Aorta (tissue), 5 donors: Measurements from ENCODE around the gene YPEL1. TPM values are rescaled to one million over a fixed set of nuclear protein-coding genes. Genes with fewer than 3 reads are reported as not detected.
A peak's percentile ranks its signal among the peaks of the same experiment; 100 is the strongest.
"Not testable (repeated sequence)": the region's sequence is repeated elsewhere in the genome, so short reads cannot be mapped to it uniquely, and the experiment has no call there.

Experiments
- ATAC-seq: fragments of 200-7000 bp; cut with Tn5 transposase; one replicate; pipeline ENCODE4 v1.9.1; 2022; ENCODE audit warnings: moderate library complexity; ENCODE audit not compliant: low FRiP score
- DNase-seq, 2 donors: peaks; one replicate each; pipeline ENCODE4 v3.0.0-alpha.2; 2020
- H3K27ac ChIP-seq, 2 donors: one replicate each; pipeline ENCODE4 v1.5.1; 2013; ENCODE audit warnings: low read length in 2 of 2, mild to moderate bottlenecking in 2 of 2, moderate library complexity in 2 of 2, control low read depth in 1 of 2, inconsistent platforms in 1 of 2, low read depth in 1 of 2
- H3K27me3 ChIP-seq, 2 donors: one replicate each; pipeline ENCODE4 v1.6.1; 2013; ENCODE audit warnings: control low read depth in 1 of 2, low read length in 1 of 2, mild to moderate bottlenecking in 1 of 2, moderate library complexity in 1 of 2; ENCODE audit not compliant: insufficient read depth in 2 of 2, control insufficient read depth in 1 of 2
- H3K36me3 ChIP-seq, 2 donors: one replicate each; pipeline ENCODE4 v1.6.1; 2013; ENCODE audit warnings: control low read depth in 1 of 2, low read length in 1 of 2, mild to moderate bottlenecking in 1 of 2; ENCODE audit not compliant: insufficient read depth in 2 of 2, control insufficient read depth in 1 of 2
- H3K4me1 ChIP-seq, 2 donors: one replicate each; pipeline ENCODE4 v1.6.1; 2013; ENCODE audit warnings: low read length in 2 of 2, control low read depth in 1 of 2, mild to moderate bottlenecking in 1 of 2, moderate library complexity in 1 of 2; ENCODE audit not compliant: insufficient read depth in 2 of 2, control insufficient read depth in 1 of 2
- H3K4me3 ChIP-seq, 2 donors: one replicate each; pipeline ENCODE4 v1.5.1; 2013; ENCODE audit warnings: low read length in 2 of 2, control low read depth in 1 of 2, mild to moderate bottlenecking in 1 of 2
- H3K9me3 ChIP-seq: one replicate; pipeline ENCODE4 v1.6.1; 2013; ENCODE audit warnings: mild to moderate bottlenecking, low read length; ENCODE audit not compliant: control insufficient read depth
- WGBS, 2 donors: extraction: QIAGEN DNeasy Blood & Tissue Kit; methylation state at CpG; one replicate each; pipeline ENCODE4 v1.1.7; 2013; 5-methylcytosine and 5-hydroxymethylcytosine counted together
- intact Hi-C, 2 donors: fragments of 100-400 bp; cut with DNase I; formaldehyde crosslinking; loops; one replicate each; pipeline versions ENCODE4 v1.14.2 to v1.15.0; 2022
- polyA plus RNA-seq, 2 donors: library from polyadenylated mRNA; stranded (reverse); fragments of 200-250 nt; gene quantifications; one replicate each; pipeline ENCODE4 v1.2.3, GENCODE V29; 2013
- total RNA-seq, 2 donors: library from RNA; stranded (reverse); fragmentation: NEBNext Ultra II Directional; extraction: Animal tissue kit (Norgen Biotek cat#: 25700); gene quantifications; one replicate each; pipeline ENCODE4 v1.2.1, GENCODE V29; 2021
- donor health status: healthy with polysubstance abuse.
- donor health status: Bipolar disorder and iron deficiency.
- donor health status: DM: no; HTN: no; CAD: no.
- donor health status: DM: no; HTN: no; CAD: no.
- donor health status: DM: yes; HTN: yes; CAD: no.

YPEL1 gene
- total and polyA plus RNA-seq, 4 donors: 2.0 to 9.1 (median 4.8) TPM

DNA sequence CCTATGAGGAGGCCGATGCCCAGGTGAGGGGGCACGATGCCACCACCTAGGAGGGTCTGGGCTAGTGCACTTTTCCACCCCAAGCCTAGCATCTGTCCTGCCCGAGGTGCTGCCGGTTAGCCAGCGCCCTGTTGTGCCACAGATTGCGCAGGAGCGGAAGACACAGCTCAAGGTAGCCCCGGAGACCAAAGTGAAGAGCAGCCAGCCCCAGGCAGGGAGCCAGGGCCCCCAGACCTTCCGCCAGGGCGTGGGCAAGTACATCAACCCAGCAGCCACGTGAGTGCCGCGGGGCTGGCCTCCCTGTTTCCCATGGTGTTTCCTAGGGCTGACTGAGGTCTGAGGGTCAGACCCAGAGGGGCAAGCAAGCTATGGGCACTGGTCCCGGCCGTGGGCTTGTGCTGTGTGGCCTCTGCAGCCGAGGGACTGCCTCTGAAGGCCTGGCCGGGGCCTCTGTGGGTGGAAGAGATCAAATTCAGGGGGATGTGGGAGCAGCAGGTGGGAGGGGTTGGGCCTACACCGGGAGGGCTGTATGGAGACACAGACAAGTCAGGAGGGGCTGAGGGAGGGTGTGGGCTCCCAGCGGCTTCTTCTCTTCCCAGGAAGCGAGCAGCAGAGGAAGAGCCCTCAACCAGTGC, 40.7 kb downstream of the YPEL1 start:
- H3K27ac ChIP-seq: no peak overlapping the region
- H3K4me3 ChIP-seq: no peak overlapping the region
- H3K9me3 ChIP-seq: no peaks in the 10 kb centered on the region
- H3K4me1 ChIP-seq: peaks cover 0 to 5% of the 10 kb centered on the region in 2 donors
- no peak for ATAC-seq
- peaks cover 0 to 8% of the 10 kb centered on the region in 2 donors for H3K36me3 ChIP-seq
- WGBS, 2 donors: 80 to 82% methylated on average over 20 of the region's 20 CpGs
- intact Hi-C loops: no loop called here
- no peaks in the 10 kb centered on the region for H3K27me3 ChIP-seq
- peak in 1 of 2 donors; percentile 73 for DNase-seq

DNA sequence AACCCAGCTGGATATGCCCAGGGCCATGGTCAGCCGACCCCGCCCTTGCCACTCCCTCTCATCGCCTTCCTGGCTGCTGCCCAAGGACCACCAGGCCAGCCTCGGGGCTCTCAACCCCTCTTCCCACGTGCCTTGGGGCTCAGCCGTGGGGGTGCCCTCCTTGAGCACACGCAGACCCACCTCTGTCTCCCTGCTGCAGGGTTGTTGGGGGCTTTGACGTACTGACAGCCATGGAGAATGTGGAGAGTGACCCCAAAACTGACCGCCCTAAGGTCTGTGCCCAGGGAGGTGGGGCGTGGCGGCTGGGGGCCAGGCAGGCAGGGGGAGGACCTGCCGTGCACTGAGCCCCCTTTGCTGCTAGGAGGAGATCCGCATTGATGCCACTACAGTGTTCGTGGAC, 41.2 kb downstream of the YPEL1 start:
- Histone ChIP-seq H3K36me3 (peaks cover 0 to 8% of the 10 kb centered on the region in 2 donors), H3K27ac (no peak overlapping the region), H3K27me3 (no peaks in the 10 kb centered on the region), H3K9me3 (no peaks in the 10 kb centered on the region), H3K4me1 (peaks cover 0 to 4% of the 10 kb centered on the region in 2 donors), H3K4me3 (no peak overlapping the region)
- WGBS, 2 donors: 88 to 91% methylated on average over 14 of the region's 14 CpGs
- no peak for DNase-seq
- no peak for ATAC-seq
- intact Hi-C loops: no loop called here

DNA sequence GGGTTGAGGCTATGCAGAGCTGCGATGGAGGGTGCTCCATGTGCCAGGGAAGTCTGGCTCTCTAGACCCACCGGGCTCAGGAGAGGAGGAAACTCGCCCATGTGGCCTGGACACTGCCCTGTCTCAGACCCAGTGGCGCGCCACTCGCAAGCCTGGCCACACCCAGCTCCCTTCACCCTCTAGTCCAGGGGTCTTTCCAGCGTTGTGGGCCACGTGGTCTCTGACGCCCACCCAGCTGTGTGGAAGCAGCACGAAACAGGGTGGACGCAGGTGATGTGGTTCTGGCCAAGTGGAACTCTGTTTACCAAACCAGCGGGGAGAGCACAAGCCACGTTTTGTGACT, 41.6 kb downstream of the YPEL1 start:
- H3K4me1 ChIP-seq: peaks cover 0 to 3% of the 10 kb centered on the region in 2 donors
- intact Hi-C loops: no loop called here

GRCh38 chr22:21693333-21693998, 42.1 kb downstream of the YPEL1 start:
- peaks cover 0 to 8% of the 10 kb centered on the region in 2 donors for H3K36me3 ChIP-seq
- WGBS, 2 donors: 82 to 86% methylated on average over 13 to 14 of the region's 14 CpGs
- no peak overlapping the region for H3K4me3 ChIP-seq
- no peak overlapping the region for H3K27ac ChIP-seq
- ATAC-seq: no peak
- H3K4me1 ChIP-seq: peaks cover 0 to 3% of the 10 kb centered on the region in 2 donors
- H3K9me3 ChIP-seq: no peaks in the 10 kb centered on the region
- no peaks in the 10 kb centered on the region for H3K27me3 ChIP-seq
- intact Hi-C loops: no loop called here
- peak in 1 of 2 donors; percentile 63 for DNase-seq

More for the DNA sequence above, 41.6 kb downstream of the YPEL1 start:
- no peak overlapping the region for H3K27ac ChIP-seq
- ATAC-seq (no peak), DNase-seq (no peak)
- WGBS, 2 donors: 88 to 93% methylated on average over 13 of the region's 13 CpGs
- peaks cover 0 to 8% of the 10 kb centered on the region in 2 donors for H3K36me3 ChIP-seq
- H3K27me3 ChIP-seq: no peaks in the 10 kb centered on the region
- no peak overlapping the region for H3K4me3 ChIP-seq
- no peaks in the 10 kb centered on the region for H3K9me3 ChIP-seq

DNA sequence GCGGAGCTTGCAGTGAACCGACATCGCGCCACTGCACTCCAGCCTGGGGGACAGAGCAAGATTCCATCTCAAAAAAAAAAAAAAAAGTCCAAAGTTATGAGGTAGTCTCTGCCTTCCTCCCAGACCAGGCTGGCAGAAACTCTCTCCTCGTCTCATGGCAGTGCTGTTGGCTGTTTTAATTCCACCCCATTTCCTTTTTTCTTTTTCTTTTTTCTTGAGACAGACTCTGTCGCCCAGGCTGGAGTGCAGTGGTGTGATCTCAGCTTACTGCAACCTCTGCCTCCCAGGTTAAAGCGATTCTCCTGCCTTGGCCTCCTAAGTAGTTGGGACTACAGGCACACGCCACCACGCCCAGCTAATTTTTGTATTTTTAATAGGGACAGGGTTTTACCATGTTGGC, 42.7 kb downstream of the YPEL1 start:
- ATAC-seq, H3K4me1 ChIP-seq, DNase-seq, intact Hi-C loops, H3K4me3 ChIP-seq, H3K9me3 ChIP-seq, H3K27ac ChIP-seq, H3K27me3 ChIP-seq, H3K36me3 ChIP-seq: not testable (repeated sequence)
- WGBS, 2 donors: 74 to 79% methylated on average over 9 of the region's 9 CpGs

DNA sequence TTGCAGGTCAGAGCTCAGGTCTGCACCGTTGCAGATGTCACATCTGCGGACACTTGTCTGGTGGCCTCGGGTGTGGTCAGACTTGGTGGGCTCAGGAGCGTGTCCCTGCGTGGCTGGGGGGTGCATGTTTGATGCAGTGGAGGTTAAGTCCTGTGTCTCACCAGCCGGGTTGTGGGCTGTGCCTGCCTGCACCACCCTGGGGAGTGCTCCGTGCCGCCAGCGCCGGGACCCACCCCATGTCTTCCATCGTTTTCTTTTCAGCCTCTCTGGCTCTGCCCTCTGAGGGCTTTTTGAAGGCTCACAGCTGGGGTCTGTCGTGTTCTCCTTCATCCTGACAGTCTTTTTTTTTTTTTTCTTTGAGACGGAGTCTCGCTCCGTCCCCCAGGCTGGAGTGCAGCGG, 43.8 kb downstream of the YPEL1 start:
- DNase-seq: no peak
- no peaks in the 10 kb centered on the region for H3K27me3 ChIP-seq

DNA sequence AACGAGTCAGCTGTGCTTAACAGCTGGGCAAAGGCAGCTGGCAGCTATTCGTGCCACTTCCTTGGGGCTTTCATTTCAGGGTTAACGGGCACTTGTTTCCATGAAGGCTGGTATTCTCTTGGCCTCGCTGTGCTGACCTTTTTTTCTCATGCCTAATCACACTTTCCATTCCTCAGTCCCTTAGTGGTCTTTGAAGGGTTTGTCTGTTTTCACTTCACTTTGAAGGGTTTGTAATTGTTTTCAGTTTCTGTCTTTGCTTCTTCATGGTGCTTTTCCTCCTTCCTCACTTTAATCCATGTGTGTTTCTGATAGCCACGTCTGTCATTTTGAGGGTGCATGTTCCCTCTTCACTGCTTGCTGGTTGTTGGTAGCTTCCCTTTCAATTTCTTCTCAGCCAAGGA, 45.2 kb downstream of the YPEL1 start:
- intact Hi-C loops: no loop called here
- Histone ChIP-seq H3K36me3 (peaks cover 0 to 6% of the 10 kb centered on the region in 2 donors), H3K27me3 (no peaks in the 10 kb centered on the region), H3K4me1 (no peaks in the 10 kb centered on the region), H3K4me3 (no peak overlapping the region), H3K9me3 (no peaks in the 10 kb centered on the region), H3K27ac (peak overlapping the region in 1 of 2 donors; percentile 38)
- 9 to 15% methylated on average over 5 of the region's 5 CpGs for WGBS, 2 donors
- no peak for DNase-seq
- no peak for ATAC-seq

More for the DNA sequence above, 43.8 kb downstream of the YPEL1 start:
- intact Hi-C loops: no loop called here
- Histone ChIP-seq H3K27ac (no peak overlapping the region), H3K4me1 (no peaks in the 10 kb centered on the region), H3K4me3 (no peak overlapping the region), H3K36me3 (peaks cover 0 to 8% of the 10 kb centered on the region in 2 donors), H3K9me3 (no peaks in the 10 kb centered on the region)
- ATAC-seq: no peak
- 86% methylated on average over 16 of the region's 16 CpGs for WGBS, 2 donors

- ATAC-seq (no peak), DNase-seq (no peak)
- no peaks in the 10 kb centered on the region for H3K4me1 ChIP-seq
- H3K27me3 ChIP-seq: no peaks in the 10 kb centered on the region
- H3K9me3 ChIP-seq: no peaks in the 10 kb centered on the region
- 92% methylated on average over 20 of the region's 20 CpGs for WGBS, 2 donors
- no peak overlapping the region for H3K27ac ChIP-seq
- peaks cover 0 to 6% of the 10 kb centered on the region in 2 donors for H3K36me3 ChIP-seq
- intact Hi-C loops: no loop called here
- H3K4me3 ChIP-seq: no peak overlapping the region
Observed at GRCh38 chr22:21688706-21689381, 46.8 kb downstream of the YPEL1 start.
